Measurements from ENCODE around the gene TUT7.

GRCh38 chr9:86279839-86280238, 74.4 kb downstream of the TUT7 start:
- no peak for TF ChIP-seq CTCF (IDR thresholded peaks at IDR 0.05)
- no peak for TF ChIP-seq POLR2A (IDR thresholded peaks at IDR 0.05)

Measured in adrenal gland (tissue), 5 donors.